LNCAP (cell line): ENCODE data around the gene IQCN.

Experiments used
- TF ChIP-seq, protein P1 (sequence below): fragments of 450-650 bp; IDR thresholded peaks from 2 replicates; pipeline ENCODE4 v1.5.1; 2017; ENCODE audit warnings: mild to moderate bottlenecking

The IQCN gene

DNA sequence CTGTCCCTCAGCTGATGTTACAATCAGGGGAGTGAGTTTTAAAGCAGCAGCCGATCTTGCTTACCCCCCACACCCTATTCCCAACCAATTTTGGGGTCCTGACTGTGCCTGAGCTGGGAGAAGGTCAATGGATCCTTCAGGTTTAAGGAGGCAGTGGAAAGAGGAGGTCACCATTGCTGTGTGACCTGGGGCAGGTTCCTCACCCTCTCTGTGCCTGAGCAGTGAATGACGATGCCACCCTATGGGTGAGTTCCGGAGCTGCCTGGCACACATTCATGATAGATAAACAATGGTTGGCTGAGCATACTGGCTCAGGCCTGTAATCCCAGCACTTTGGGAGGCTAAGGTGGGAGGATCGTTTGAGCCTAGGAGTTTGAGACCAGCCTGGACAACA is 27.5 kb upstream of the IQCN start:
- TF ChIP-seq, protein P1, sequence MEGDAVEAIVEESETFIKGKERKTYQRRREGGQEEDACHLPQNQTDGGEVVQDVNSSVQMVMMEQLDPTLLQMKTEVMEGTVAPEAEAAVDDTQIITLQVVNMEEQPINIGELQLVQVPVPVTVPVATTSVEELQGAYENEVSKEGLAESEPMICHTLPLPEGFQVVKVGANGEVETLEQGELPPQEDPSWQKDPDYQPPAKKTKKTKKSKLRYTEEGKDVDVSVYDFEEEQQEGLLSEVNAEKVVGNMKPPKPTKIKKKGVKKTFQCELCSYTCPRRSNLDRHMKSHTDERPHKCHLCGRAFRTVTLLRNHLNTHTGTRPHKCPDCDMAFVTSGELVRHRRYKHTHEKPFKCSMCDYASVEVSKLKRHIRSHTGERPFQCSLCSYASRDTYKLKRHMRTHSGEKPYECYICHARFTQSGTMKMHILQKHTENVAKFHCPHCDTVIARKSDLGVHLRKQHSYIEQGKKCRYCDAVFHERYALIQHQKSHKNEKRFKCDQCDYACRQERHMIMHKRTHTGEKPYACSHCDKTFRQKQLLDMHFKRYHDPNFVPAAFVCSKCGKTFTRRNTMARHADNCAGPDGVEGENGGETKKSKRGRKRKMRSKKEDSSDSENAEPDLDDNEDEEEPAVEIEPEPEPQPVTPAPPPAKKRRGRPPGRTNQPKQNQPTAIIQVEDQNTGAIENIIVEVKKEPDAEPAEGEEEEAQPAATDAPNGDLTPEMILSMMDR: no peak

DNA sequence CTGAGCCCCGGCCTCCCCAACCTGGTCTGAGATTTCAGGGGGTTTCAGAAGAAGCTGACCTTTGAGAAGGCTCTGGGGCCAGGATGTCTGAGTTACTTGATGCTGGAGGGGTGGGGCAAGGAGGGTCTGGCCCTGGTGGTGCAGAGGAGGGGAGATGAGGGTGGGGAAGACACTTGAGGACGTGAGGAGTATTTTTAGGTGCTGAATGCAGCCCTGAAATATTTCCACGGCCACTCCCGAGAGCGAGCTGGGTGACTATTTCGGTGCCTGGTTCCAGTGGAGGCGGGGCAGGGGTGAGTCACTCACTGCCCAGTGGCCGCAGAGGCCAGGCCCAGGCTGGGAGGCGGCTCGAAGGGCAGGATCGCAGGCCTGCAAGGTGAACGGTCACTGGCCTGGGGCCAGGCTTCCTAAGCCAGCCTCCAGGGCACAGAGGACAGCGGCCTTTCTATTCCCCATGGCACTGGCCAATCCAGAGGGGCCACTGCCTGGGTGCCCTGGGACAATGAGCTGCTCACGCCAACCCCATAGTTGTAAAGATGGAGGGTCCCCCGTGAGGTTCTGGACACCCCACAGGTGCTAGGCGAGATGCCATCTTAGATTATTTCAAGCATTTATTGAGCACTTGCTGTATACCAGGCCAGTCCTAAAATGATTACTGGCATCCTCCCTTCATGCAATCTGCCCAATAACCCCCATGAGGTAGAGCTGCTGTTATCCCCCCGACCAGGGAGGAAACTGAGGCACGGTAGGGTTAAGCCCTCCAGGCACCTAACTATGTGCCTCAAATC is 26.9 kb upstream of the IQCN start:
- TF ChIP-seq, protein P1: no peak

GRCh38 chr19:18299654-18300053 is 25.4 kb upstream of the IQCN start:
- TF ChIP-seq, protein P1: no peak

- TF ChIP-seq, protein P1: no peak
Observed at GRCh38 chr19:18298601-18299000, 24.3 kb upstream of the IQCN start.

GRCh38 chr19:18297308-18297707 is 23.1 kb upstream of the IQCN start:
- TF ChIP-seq, protein P1: no peak

DNA sequence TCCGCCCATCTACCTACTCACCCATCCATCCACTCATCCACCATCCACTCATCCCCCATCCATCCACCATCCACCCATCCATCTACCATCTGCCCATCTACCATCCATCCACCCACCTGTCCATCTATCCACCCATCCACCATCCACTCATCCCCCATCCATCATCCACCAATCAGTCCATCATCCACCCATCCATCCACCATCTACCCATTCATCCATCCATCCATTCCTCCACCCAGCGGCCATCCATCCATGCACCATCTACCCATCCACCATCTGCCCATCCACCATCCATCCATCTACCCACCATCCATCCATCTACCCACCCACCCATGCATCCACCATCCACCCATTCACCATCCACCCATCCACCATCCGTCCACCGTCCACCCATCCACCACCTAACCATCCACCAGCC is 20.8 kb upstream of the IQCN start:
- TF ChIP-seq, protein P1: no peak

GRCh38 chr19:18294467-18294864 is 20.2 kb upstream of the IQCN start:
- TF ChIP-seq, protein P1: no peak
